Ascending aorta (tissue), 2 donors: Measurements from ENCODE around the gene HACD2. TPM values are rescaled to one million over a fixed set of nuclear protein-coding genes. Genes with fewer than 3 reads are reported as not detected.
A peak's percentile ranks its signal among the peaks of the same experiment; 100 is the strongest.

Experiments used
- DNase-seq, 2 donors: peaks; one replicate each; pipeline ENCODE4 v3.0.0-alpha.2; 2019; ENCODE audit warnings: low spot score in 2 of 2
- H3K27ac ChIP-seq, 2 donors: fragments of 200-600 bp; sonication (generic); one replicate each; pipeline ENCODE4 v1.5.1; 2016 to 2017; ENCODE audit warnings: mild to moderate bottlenecking in 1 of 2
- H3K27me3 ChIP-seq: fragments of 200-600 bp; sonication (generic); one replicate; pipeline ENCODE4 v1.5.1; 2017
- H3K36me3 ChIP-seq, 2 donors: fragments of 200-600 bp; sonication (generic); one replicate each; pipeline ENCODE4 v1.5.1; 2016
- H3K4me1 ChIP-seq, 2 donors: fragments of 200-600 bp; sonication (generic); one replicate each; pipeline ENCODE4 v1.5.1; 2016 to 2017; ENCODE audit warnings: mild to moderate bottlenecking in 1 of 2
- H3K4me3 ChIP-seq, 2 donors: fragments of 200-600 bp; sonication (generic); one replicate each; pipeline ENCODE4 v1.5.1; 2016 to 2017; ENCODE audit warnings: mild to moderate bottlenecking in 1 of 2
- H3K9me3 ChIP-seq, 2 donors: fragments of 200-600 bp; sonication (generic); one replicate each; pipeline ENCODE4 v1.5.1; 2016
- intact Hi-C: fragments of 100-400 bp; cut with DNase I; formaldehyde crosslinking; loops from one replicate; pipeline ENCODE4 v1.15.1; 2023
- total RNA-seq: library from RNA; depleted of rRNA; stranded (reverse); fragments of >200 nt; gene quantifications from one replicate; pipeline ENCODE4 v1.1.0, GENCODE V29; 2016
- TF ChIP-seq, protein P1 (sequence below), 3 experiments: fragments of 200-600 bp in 2 of 3; fragments of 450-650 bp in 1 of 3; sonication (generic) in 2 of 3; IDR thresholded peaks; one replicate each; pipeline ENCODE4 v1.5.1; 2016 to 2019; ENCODE audit warnings: antibody characterized with exemption in 3 of 3, mild to moderate bottlenecking in 1 of 3, moderate library complexity in 1 of 3

HACD2 gene
- total RNA-seq, 1 donor from 2014 or later: 10.2 TPM

DNA sequence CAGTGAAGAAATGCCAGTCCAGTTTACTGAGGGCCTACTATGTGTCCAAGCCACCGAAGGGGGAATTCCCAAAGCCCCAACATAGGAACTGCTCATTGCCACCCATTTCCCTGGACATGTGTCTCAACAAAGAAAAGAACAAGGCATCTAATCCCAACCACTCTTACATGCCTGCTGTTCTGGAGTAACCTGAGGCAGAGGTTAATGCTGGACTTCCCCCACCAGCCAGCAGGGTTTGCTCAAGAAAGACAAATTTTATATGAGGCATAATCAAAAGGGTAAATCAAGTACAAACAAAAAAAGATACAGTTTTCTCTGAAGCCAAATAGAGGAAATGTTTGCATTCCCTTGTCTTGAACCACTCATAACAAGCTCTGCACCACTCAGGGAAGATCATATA, 140.1 kb downstream of the HACD2 start:
- intact Hi-C loops: loop anchor here (1.0 to 5.0 kb wide), 3 partner anchors 32 to 115 kb away; no protein-coding TSS in a partner anchor
- H3K36me3 ChIP-seq: no peaks in the 10 kb centered on the region
- DNase-seq: no peak
- no peaks in the 10 kb centered on the region for H3K9me3 ChIP-seq
- peak overlapping the region; percentile 79 to 96 for H3K27ac ChIP-seq
- peaks cover 0 to 20% of the 10 kb centered on the region in 2 donors for H3K4me1 ChIP-seq
- peaks cover 4% of the 10 kb centered on the region for H3K27me3 ChIP-seq
- H3K4me3 ChIP-seq: peak overlapping the region in 1 of 2 donors; percentile 97
- TF ChIP-seq, protein P1, sequence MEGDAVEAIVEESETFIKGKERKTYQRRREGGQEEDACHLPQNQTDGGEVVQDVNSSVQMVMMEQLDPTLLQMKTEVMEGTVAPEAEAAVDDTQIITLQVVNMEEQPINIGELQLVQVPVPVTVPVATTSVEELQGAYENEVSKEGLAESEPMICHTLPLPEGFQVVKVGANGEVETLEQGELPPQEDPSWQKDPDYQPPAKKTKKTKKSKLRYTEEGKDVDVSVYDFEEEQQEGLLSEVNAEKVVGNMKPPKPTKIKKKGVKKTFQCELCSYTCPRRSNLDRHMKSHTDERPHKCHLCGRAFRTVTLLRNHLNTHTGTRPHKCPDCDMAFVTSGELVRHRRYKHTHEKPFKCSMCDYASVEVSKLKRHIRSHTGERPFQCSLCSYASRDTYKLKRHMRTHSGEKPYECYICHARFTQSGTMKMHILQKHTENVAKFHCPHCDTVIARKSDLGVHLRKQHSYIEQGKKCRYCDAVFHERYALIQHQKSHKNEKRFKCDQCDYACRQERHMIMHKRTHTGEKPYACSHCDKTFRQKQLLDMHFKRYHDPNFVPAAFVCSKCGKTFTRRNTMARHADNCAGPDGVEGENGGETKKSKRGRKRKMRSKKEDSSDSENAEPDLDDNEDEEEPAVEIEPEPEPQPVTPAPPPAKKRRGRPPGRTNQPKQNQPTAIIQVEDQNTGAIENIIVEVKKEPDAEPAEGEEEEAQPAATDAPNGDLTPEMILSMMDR (IDR thresholded peaks at IDR 0.05): peak in 1 of 3 experiments; percentile 36

DNA sequence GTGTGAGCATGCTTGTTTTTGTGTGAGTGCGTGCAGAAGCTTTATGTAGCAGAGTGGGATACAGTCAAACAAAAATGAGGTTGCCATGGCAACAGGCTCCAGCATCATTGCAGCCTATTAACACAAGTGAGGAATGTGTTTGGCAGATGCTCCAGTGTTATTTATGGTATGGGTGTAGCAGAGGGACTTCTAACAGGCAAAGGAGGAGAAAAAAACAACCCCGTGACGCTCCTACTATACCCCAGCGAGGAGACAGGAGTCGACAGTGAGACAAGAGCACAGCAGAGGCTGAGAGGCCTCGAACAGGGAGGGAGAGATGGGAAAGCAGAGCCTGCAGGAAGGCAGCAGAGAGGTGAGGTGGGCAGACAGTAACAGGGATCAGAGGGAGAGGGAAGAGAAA, 140.8 kb downstream of the HACD2 start:
- Histone ChIP-seq H3K27me3 (peaks cover 4% of the 10 kb centered on the region), H3K4me1 (peaks cover 0 to 21% of the 10 kb centered on the region in 2 donors), H3K9me3 (no peaks in the 10 kb centered on the region), H3K27ac (peak overlapping the region; percentile 79 to 96), H3K4me3 (peak overlapping the region in 1 of 2 donors; percentile 97), H3K36me3 (no peaks in the 10 kb centered on the region)
- no peak for DNase-seq
- intact Hi-C loops: no loop called here
- TF ChIP-seq, protein P1 (IDR thresholded peaks at IDR 0.05): no peak

DNA sequence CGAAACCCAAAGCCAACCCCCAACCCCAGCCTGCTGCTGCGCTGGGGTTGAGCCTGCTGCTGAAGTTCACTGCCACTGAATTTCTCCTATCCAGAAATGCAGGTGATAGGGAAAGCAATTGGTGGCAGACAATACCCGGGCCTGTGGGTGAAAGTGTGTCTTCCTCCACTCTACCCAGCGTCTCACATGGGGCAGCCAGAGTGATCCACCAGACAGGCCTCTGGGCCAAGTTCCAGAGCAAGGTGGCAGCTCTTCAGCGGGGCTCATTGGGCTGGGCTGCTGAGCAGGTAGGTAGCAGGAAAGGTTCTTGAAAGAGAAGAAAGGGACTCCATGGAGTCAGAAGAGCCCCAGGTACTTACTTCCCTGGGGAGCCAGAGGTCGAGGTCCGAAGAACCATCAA, 141.9 kb downstream of the HACD2 start:
- no peaks in the 10 kb centered on the region for H3K9me3 ChIP-seq
- TF ChIP-seq, protein P1 (IDR thresholded peaks at IDR 0.05): no peak
- peaks cover 4 to 21% of the 10 kb centered on the region in 2 donors for H3K4me1 ChIP-seq
- no peak for DNase-seq
- H3K4me3 ChIP-seq: peak overlapping the region in 1 of 2 donors; percentile 97
- no peaks in the 10 kb centered on the region for H3K36me3 ChIP-seq
- intact Hi-C loops: no loop called here
- H3K27ac ChIP-seq: peak overlapping the region; percentile 48 to 96
- peaks cover 4% of the 10 kb centered on the region for H3K27me3 ChIP-seq

DNA sequence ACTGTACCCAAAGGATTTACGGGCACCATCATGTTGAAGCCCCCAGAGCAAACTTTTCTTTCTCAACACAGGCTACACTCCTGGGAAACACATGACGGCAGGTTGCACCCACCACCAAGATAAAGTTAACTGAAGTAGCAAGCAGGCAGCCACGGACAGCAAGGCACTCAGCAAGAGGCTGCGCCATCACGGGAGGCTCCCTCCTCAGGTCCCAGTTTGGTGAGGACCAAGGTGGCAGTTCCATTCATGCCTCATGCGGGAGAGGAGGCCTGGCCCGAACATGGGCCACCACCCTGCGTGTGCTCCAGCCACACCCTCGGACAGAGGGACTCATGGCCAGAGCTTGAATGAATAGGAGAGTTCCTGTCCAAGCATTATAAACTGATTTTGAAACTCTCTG, 142.7 kb downstream of the HACD2 start:
- TF ChIP-seq, protein P1 (IDR thresholded peaks at IDR 0.05): no peak
- no peaks in the 10 kb centered on the region for H3K9me3 ChIP-seq
- no peaks in the 10 kb centered on the region for H3K36me3 ChIP-seq
- H3K27me3 ChIP-seq: peaks cover under 1% of the 10 kb centered on the region
- peaks cover 4 to 21% of the 10 kb centered on the region in 2 donors for H3K4me1 ChIP-seq
- intact Hi-C loops: no loop called here
- no peak for DNase-seq
- no peak overlapping the region for H3K4me3 ChIP-seq
- peak overlapping the region; percentile 48 to 96 for H3K27ac ChIP-seq

Other genes with a start within 250 kb of the HACD2 start
- gene ADCY5, start 136.0 kb downstream of the HACD2 start, total RNA-seq: 32.2 TPM